ENCODE data around the gene NSMF.
"Not testable (repeated sequence)": the region's sequence is repeated elsewhere in the genome, so short reads cannot be mapped to it uniquely, and the experiment has no call there.

Gene NSMF

GRCh38 chr9:137474271-137474670, 15.1 kb upstream of the NSMF start:
- no peak for FAIRE-seq

GRCh38 chr9:137470785-137471184, 11.7 kb upstream of the NSMF start:
- FAIRE-seq: no peak

GRCh38 chr9:137467896-137468295, 8.8 kb upstream of the NSMF start:
- FAIRE-seq: no peak

- FAIRE-seq: no peak
Observed at GRCh38 chr9:137467161-137467581, 8.0 kb upstream of the NSMF start.

- FAIRE-seq: not testable (repeated sequence)
Observed at GRCh38 chr9:137466389-137467085, 7.4 kb upstream of the NSMF start.

GRCh38 chr9:137465720-137466388, 6.7 kb upstream of the NSMF start:
- FAIRE-seq: no peak

GRCh38 chr9:137465000-137465719, 6.0 kb upstream of the NSMF start:
- FAIRE-seq: no peak

- FAIRE-seq: no peak
Observed at GRCh38 chr9:137464291-137464999, 5.3 kb upstream of the NSMF start.

GRCh38 chr9:137463931-137464290, 4.8 kb upstream of the NSMF start:
- FAIRE-seq: no peak

- FAIRE-seq: no peak
Observed at GRCh38 chr9:137462986-137463930, 4.1 kb upstream of the NSMF start.

GRCh38 chr9:137462396-137462985, 3.4 kb upstream of the NSMF start:
- no peak for FAIRE-seq

- no peak for FAIRE-seq
Observed at GRCh38 chr9:137461663-137462395, 2.7 kb upstream of the NSMF start.

GRCh38 chr9:137461316-137461662, 2.2 kb upstream of the NSMF start:
- FAIRE-seq: no peak

- FAIRE-seq: no peak
Observed at GRCh38 chr9:137460363-137461315, 1.5 kb upstream of the NSMF start.

GRCh38 chr9:137459601-137460362, 648 bp upstream of the NSMF start:
- FAIRE-seq: no peak

- FAIRE-seq: no peak
Observed at GRCh38 chr9:137458194-137459151, 661 bp downstream of the NSMF start.

GRCh38 chr9:137457406-137458193, 1.5 kb downstream of the NSMF start:
- FAIRE-seq: no peak
